ENCODE results near the gene SSTR3.

SSTR3 gene

GRCh38 chr22:37228106-37229011 is 16.1 kb upstream of the SSTR3 start:
- DNase-seq, result no peak

- no peak for DNase-seq
Observed at GRCh38 chr22:37226514-37226913, 14.2 kb upstream of the SSTR3 start.

DNA sequence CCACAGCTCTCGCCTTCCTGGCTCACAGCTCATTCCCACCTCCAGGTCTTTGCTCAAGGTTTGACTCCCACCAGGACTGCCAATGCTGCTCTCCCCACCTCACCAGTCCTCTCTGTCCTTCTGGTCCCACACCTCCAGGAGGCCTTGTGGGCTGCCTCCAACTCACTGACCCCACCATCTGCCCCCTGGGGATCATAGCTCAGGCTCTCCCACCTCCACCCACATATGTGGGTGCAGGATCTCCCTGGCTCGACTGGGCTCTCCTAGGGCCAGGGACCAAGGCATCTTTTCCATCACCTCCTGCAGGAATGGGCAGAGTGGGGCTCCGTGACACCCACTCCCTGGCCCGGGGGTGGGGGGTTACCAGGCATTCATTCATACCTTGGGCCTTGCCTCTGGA is 13.8 kb upstream of the SSTR3 start:
- no peak for DNase-seq

DNA sequence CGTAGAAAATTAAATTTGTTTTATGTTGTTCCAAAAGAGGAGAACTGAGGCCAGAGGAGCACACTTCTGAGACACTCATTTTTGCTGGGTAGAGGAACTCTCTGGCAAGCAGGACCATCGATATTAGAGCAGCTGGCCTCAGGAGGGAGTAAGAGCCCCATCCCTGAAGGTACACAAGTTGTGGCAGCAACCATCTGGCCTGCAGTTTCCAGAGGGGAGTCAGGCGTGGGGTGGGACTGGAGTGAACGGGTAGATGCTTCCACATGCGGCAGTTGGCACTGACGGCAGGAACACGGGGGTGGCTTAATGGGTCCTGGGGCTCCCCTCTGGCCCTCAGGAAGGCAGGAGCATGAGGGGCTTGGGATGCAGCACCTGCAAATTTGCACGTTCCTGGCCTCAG is 13.2 kb upstream of the SSTR3 start:
- no peak for DNase-seq

DNA sequence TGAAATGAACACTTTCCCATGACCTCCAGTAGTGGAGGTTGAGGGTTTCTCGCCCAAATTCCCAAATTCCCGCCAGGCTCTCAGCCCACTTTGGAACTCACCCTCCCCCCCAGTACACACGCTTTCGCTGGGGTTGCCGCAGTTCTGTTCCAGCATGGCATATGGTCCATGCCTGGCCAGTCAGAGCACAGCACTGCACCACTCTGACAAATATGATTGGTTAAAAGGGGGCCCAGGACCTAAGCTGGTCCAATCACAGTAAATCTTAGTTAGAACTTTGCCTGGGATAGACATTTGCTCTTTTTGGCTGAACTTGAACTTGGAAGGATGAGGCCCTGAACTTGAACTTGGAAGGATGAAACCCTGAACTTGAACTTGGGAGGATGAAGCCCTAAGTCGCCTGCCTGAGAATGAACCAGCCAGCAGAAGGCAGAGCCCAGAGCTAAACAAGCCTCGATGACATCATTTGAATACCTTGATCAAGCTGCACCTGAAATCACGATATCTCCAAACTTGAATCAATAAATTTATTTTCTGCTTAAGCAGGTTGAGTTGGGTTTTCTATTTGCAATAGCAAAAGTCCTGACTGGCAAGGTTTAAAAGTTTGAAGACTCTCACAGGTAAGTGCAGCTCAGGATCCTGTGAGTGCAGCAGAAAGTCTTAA is 12.6 kb upstream of the SSTR3 start:
- DNase-seq, result no peak

DNA sequence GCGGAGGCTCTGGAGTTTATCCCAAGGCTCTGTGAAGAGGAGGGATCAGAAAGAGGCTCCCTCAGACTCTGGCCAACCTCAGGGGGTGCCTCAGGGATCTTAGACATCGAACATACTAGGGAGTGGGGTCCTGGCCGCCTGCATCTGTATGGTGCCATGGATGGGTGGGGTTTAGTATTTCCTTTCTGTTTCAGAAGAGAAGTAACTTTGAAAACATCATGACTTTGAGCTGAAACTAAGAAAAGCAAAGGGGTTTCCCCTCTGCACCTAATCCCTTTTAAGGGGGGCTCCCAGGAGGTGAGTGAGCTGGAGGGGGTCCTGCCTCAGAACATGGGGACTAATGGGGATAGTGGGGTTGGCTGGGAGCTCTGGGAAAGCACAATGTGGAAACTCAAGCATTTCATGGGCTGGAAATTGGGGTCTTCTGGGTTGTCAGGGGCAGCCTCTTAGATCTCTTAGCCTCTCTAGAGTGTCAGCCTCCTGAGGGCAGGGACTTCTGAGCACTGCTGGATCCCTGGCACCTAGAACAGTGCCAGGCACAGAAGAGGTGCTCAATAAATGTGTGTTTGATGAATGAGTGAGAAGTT is 11.8 kb upstream of the SSTR3 start:
- no peak for DNase-seq

GRCh38 chr22:37222440-37222971 is 10.2 kb upstream of the SSTR3 start:
- DNase-seq, result no peak

GRCh38 chr22:37221424-37222333 is 9.4 kb upstream of the SSTR3 start:
- DNase-seq, result no peak

GRCh38 chr22:37220543-37220981 is 8.3 kb upstream of the SSTR3 start:
- DNase-seq, result no peak

DNA sequence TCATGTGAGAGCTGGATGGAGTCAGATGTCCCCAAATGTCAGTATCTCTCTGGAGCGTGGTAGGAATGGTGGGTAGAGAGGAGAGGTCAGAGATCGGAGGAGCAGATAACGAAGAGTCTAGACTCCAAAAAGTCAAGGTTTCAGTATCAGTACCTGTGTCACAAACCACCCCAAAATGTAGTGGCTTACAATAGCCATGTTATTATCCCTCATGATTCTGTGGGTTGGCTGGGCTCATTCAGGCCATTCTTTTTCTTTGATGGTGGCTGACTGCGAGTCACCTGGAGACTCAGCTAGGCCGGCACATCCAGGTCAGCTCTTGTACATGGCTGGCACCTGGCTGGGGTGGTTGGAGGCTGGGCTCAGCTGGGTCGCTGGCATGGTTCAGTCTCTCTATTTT is 7.3 kb upstream of the SSTR3 start:
- no peak for DNase-seq

DNA sequence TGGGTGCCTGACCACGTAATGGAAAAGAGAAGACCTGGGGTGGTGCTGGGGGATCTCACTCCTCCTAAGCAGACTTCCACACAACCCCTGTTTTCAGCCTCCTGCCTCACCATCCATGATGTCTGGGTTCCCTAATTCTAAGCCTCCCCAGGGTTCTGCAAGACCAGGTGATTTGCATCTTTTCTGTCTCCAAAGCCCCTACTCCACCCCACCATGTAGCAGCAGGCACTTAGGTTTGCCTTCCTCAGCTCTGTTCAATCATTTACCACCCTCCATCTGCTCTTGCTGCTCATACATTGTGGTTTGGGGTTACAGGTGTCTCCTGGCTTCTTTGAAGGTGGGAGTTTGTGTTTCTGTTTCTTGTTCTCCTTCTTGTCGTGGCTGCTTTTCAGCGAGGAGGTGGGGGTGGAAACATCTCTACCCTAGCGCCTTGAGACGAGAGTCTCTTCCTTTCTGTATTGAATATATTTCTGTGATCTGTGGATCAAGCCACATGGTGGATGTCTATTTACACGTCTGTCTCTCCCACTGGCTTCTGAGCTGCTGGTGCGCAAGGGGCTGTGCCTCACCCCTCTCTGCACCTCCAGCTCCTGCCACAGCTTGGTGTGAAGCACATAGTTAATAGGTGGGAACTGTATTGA is 6.6 kb upstream of the SSTR3 start:
- DNase-seq, result no peak

GRCh38 chr22:37218399-37218770 is 6.1 kb upstream of the SSTR3 start:
- no peak for DNase-seq

GRCh38 chr22:37215890-37216289 is 3.6 kb upstream of the SSTR3 start:
- DNase-seq, result no peak

- no peak for DNase-seq
Observed at GRCh38 chr22:37214731-37215030, 2.4 kb upstream of the SSTR3 start.

GRCh38 chr22:37213941-37214730 is 1.9 kb upstream of the SSTR3 start:
- DNase-seq, result no peak

DNA sequence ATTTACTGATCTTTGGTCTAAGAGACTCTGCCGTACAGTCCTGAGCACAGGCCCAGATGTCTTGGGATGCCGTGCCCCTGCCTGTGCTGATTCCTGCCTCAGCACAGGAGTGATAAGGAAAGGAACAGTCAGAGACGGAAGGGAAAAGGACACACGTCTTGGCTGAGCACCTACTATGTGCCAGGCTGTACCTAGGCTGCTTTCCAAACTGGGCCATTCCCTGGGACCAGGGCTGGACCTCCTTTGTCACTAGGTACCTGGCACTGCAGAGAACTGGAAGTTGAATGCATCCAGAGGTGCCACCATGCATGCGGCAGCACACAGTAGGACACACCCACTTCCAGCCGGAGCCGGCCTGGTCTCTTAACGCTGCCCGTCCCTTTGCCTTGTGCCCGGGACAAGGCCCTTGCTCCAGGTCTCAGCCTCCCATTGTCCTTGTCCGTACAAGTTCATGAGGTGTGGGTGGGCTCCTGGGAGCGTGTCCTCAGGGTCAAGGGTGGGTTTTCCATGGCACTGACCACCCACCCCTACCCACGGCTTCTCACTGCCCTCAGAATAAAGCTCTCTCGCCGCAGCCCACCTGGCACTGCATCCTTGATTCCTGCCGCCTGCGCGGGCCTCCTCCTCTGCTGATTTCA is 1.1 kb upstream of the SSTR3 start:
- no peak for DNase-seq

- DNase-seq, result no peak
Observed at GRCh38 chr22:37211866-37212173, 457 bp downstream of the SSTR3 start.

DNA sequence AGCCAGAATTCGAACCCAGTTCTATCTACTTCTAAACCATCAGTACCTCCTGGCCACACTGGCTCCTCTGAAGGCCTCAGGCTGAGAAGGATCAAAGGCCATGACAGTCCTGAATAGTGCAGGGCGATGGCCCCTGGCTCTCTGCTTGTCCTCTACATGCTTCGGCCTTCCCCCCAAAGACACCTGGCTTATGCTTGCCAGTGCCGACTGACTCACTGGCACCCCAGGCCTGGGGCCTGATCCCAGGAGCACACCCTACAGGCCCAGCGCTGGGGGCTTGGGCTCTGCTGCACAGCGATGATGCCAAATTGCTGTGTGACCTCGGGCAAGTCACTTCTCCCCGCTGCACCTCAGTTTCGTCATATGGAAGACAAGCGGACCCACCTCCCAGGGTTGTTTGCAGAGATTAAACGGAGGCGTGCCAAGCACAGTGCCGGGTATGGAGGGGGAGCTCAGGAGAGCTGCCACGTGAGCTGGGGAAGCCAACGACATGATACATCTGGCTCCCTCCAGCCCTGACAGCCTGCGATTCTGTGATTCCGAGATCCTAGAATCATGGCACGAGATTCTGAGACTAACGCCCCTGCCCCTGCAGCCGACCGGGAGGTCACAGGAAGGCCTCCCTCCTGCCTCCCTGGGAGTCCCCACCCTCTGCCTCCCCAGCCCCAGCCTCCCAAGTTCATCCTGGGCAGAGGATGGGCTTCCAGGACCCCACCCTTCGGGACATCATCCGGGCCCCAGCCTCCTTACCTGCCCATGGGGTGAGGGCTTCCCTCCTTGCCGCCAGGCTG is 1.0 kb downstream of the SSTR3 start:
- no peak for DNase-seq

DNA sequence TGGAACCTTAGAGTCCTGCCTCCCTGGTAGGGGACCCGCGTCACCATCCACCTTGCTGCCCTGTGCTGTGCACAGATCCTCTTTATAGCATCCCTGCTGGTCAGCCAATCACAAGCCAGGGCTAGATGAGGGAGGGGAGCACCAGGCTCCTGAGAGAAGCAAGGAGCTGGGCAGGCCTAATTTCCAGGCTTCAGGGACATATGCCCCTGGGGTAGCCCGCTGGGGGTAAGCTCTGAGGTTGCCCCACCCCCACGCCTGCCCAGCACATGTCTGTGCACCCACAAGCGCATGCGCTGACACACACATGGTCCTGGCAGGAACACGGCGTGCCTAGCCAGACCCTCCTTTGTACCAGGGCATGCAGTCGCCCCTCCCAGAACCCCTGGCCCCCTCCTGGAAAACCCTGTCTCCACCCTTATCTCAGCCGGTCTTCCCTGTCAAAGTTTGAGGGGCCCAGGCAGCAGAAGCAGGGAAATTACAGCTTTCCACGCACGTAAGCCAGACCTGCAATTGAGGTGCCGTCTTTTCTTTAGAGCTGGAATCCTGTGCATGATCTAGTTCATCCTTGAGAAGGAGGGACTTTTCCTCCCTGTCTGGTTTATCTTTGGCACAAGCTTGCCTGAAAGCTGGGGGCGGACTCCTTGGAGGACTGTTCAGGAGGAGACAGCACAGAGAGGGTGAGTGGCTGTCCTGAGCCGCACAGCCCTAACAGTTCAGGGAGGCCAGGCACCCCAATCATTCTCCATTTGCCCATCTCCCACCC is 2.1 kb downstream of the SSTR3 start:
- DNase-seq, result no peak
